KMS-11 (cell line): ENCODE results near the gene TRPM2.

Experiments
- H2AFZ ChIP-seq: fragments of 200-600 bp; sonication (generic); 2 replicates; pipeline ENCODE4 v1.6.1; 2016; ENCODE audit warnings: antibody characterized with exemption, mixed run types, low read depth
- H3K27ac ChIP-seq: fragments of 200-600 bp; sonication (generic); 2 replicates; pipeline ENCODE4 v1.6.1; 2016; ENCODE audit warnings: mild to moderate bottlenecking, mixed run types
- H3K27me3 ChIP-seq: fragments of 200-600 bp; sonication (generic); 2 replicates; pipeline ENCODE4 v1.6.1; 2017; ENCODE audit warnings: mild to moderate bottlenecking, low read depth, mixed run types, moderate library complexity; ENCODE audit not compliant: insufficient read depth
- H3K36me3 ChIP-seq: fragments of 200-600 bp; sonication (generic); 2 replicates; pipeline ENCODE4 v1.6.1; 2017; ENCODE audit warnings: mild to moderate bottlenecking, mixed run types; ENCODE audit not compliant: insufficient read depth
- H3K4me1 ChIP-seq: fragments of 200-600 bp; sonication (generic); 2 replicates; pipeline ENCODE4 v1.6.1; 2016; ENCODE audit warnings: mild to moderate bottlenecking, low read depth, mixed run types; ENCODE audit not compliant: poor library complexity, severe bottlenecking
- H3K4me2 ChIP-seq: fragments of 200-600 bp; sonication (generic); 2 replicates; pipeline ENCODE4 v1.7.0; 2016; ENCODE audit warnings: mild to moderate bottlenecking, mixed run types
- H3K4me3 ChIP-seq: fragments of 200-600 bp; sonication (generic); IDR thresholded peaks from 2 replicates; pipeline ENCODE4 v1.6.1; 2017; ENCODE audit warnings: low read depth, low read length, mixed read lengths; ENCODE audit not compliant: insufficient read depth
- H3K79me2 ChIP-seq: fragments of 200-600 bp; sonication (generic); 2 replicates; pipeline ENCODE4 v1.6.1; 2016; ENCODE audit warnings: low read depth, mixed run types; ENCODE audit not compliant: insufficient read depth
- H3K9ac ChIP-seq: fragments of 200-600 bp; sonication (generic); 2 replicates; pipeline ENCODE4 v1.6.1; 2016; ENCODE audit warnings: mild to moderate bottlenecking, mixed run types
- H4K20me1 ChIP-seq: fragments of 200-600 bp; sonication (generic); 2 replicates; pipeline ENCODE4 v1.6.1; 2016; ENCODE audit warnings: mild to moderate bottlenecking, mixed run types; ENCODE audit not compliant: insufficient read depth
- CTCF ChIP-seq: fragments of 200-600 bp; sonication (generic); conservative IDR thresholded peaks from 2 replicates; pipeline ENCODE4 v1.6.1; 2017; ENCODE audit warnings: low read depth, mild to moderate bottlenecking, antibody characterized with exemption, low read length, moderate library complexity, mixed read lengths

Gene TRPM2

GRCh38 chr21:44406953-44407352 lies 53.5 kb downstream of the TRPM2 start:
- H3K4me2 ChIP-seq: no peak overlapping the region
- H3K27me3 ChIP-seq: peaks cover 2% of the 10 kb centered on the region; the same call in 1 of the 2 replicates
- H3K79me2 ChIP-seq: no peaks in the 10 kb centered on the region
- H3K36me3 ChIP-seq: no peaks in the 10 kb centered on the region
- H3K27ac ChIP-seq: no peak overlapping the region
- no peaks in the 10 kb centered on the region for H3K4me1 ChIP-seq
- no peaks in the 10 kb centered on the region for H4K20me1 ChIP-seq
- no peak overlapping the region for H2AFZ ChIP-seq
- no peak for TF ChIP-seq CTCF
- H3K4me3 ChIP-seq: no peak overlapping the region
- no peak overlapping the region for H3K9ac ChIP-seq

GRCh38 chr21:44407493-44407892 lies 54.1 kb downstream of the TRPM2 start:
- Histone ChIP-seq H2AFZ (no peak overlapping the region), H3K4me3 (no peak overlapping the region), H3K27me3 (peaks cover 3% of the 10 kb centered on the region; the same call in 1 of the 2 replicates), H3K9ac (no peak overlapping the region), H3K36me3 (no peaks in the 10 kb centered on the region), H4K20me1 (no peaks in the 10 kb centered on the region), H3K4me2 (no peak overlapping the region), H3K79me2 (no peaks in the 10 kb centered on the region), H3K27ac (no peak overlapping the region), H3K4me1 (no peaks in the 10 kb centered on the region)
- TF ChIP-seq CTCF: no peak

GRCh38 chr21:44408226-44408625 lies 54.8 kb downstream of the TRPM2 start:
- Histone ChIP-seq H3K9ac (no peak overlapping the region), H3K36me3 (no peaks in the 10 kb centered on the region), H3K79me2 (no peaks in the 10 kb centered on the region), H3K27ac (no peak overlapping the region), H3K4me3 (no peak overlapping the region), H3K4me2 (no peak overlapping the region), H3K27me3 (peaks cover 7% of the 10 kb centered on the region; the same call in 1 of the 2 replicates), H2AFZ (no peak overlapping the region), H3K4me1 (no peaks in the 10 kb centered on the region), H4K20me1 (no peaks in the 10 kb centered on the region)
- TF ChIP-seq CTCF: no peak

- no peaks in the 10 kb centered on the region for H3K36me3 ChIP-seq
- no peak overlapping the region for H3K4me3 ChIP-seq
- H3K9ac ChIP-seq: no peak overlapping the region
- H3K4me1 ChIP-seq: no peaks in the 10 kb centered on the region
- H4K20me1 ChIP-seq: no peaks in the 10 kb centered on the region
- no peak overlapping the region for H2AFZ ChIP-seq
- H3K27ac ChIP-seq: no peak overlapping the region
- peaks cover 22% of the 10 kb centered on the region; the same call in 1 of the 2 replicates for H3K27me3 ChIP-seq
- TF ChIP-seq CTCF: no peak
- no peaks in the 10 kb centered on the region for H3K79me2 ChIP-seq
- H3K4me2 ChIP-seq: no peak overlapping the region
These were observed 60.3 kb downstream of the TRPM2 start for GRCh38 chr21:44413566-44414290.
